ENCODE measurements around the gene TEX35. TPM values are rescaled to one million over a fixed set of nuclear protein-coding genes. Genes with fewer than 3 reads are reported as not detected.

TEX35 gene
- total RNA-seq (2022; extraction: Qiagen RNA extraction; ENCODE audit: low read depth) = 0.09 TPM in 1 of 5 replicates, not detected in the others

DNA sequence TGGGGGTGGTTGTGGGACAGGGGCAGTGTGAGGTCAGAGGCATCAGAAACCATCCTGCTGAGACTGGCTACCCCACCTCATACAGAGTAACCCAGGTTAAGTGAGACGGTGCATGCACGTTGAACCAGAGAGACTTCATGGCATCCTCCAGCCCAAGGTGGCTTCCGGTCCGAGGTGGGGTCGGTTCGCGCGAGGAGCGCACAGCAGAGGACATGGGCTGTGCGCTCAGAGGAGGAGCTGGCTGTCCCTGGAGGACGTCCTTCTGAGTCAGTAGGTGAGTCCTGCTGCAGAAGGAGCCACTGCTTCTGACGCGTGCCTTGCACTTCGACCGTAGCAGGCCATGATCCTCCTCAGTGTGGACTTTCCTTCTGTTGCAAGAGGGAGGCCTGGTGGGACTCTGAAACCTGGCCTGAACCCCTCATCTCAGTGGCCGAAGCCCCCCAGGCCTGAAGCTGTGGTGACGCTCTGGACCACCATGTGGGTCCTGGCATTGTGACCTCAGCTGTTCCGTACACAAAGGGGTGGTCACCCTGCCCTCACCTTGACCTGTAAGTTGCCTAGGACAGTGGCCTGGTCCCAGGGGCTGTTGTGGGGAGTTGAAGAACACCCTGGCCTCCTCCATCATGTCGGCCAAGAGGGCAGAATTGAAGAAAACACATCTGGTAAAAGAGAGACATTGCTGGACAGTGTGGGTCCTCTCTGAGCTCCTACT is at the start of gene TEX35:
Gene TEX35, plus strand, starts transcription at position 544 of the 712 bp plus-strand sequence. Its CDS starts 80 bp downstream, at position 624.

DNA sequence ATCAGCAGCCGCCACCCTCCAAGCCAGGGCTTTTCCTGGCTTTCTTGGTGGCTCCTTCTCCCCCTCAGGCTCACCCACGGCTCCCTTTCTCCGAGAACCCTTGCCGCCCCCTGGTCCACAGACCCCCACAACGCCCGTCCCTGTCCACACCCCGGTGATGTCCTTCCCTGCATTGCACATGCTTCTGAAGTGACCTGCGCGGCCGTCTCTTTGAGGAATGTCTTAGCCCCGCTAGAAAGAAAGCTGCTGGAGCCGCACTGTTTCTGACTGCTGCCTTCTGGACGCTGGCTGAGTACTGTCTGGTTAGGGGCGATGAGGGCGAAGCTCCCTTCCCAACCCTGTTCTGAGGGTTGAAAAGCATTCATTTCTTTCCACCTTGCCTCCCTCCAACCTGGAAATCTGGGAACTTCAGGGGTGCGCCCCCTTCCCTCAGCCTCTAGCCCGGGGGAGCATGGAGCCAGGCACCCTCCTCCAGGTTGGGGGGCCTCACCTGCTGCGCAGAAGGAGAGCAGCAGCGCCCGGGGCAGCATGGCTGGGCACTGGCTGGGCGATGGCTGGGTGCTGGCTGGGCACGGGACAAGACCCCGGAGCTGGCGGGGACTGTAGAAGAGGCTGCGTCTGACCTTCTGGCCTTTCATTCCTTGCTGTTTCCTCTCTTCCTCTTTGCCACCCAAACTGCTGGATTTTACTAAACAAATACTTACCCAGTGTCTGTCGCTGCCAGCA is 16.3 kb upstream of the TEX35 start, which contains the start of gene CLEC20A:
Gene CLEC20A, minus strand, starts transcription at position 555 of the 726 bp plus-strand sequence. Its CDS starts 25 bp downstream, at position 530.

Other genes starting within 250 kb of the TEX35 start
- gene CLEC20A, start 16.1 kb upstream of the TEX35 start, total RNA-seq (2022; extraction: Qiagen RNA extraction; ENCODE audit: low read depth) = not detected in 5 replicates
- gene RALGPS2, start 212.1 kb downstream of the TEX35 start, total RNA-seq (2022; extraction: Qiagen RNA extraction; ENCODE audit: low read depth) = 16.9 to 31.5 TPM (median 23.1 TPM) in 5 replicates